Stimulated activated CD4-positive, alpha-beta T cell treated with anti-CD3 and anti-CD28 coated beads, Interleukin-4, amount 100 ng/mL, for 1 hour (primary cell): ENCODE results near the gene GBX1.

Experiments
- DNase-seq: peaks from one replicate; pipeline ENCODE4 v3.0.0-alpha.2; 2020

The GBX1 gene

GRCh38 chr7:151110941-151111645 is 56.4 kb downstream of the GBX1 start:
- DNase-seq: peak; percentile 73

GRCh38 chr7:151110236-151110940 is 57.1 kb downstream of the GBX1 start:
- no peak for DNase-seq

GRCh38 chr7:151109094-151110048 is 58.1 kb downstream of the GBX1 start:
- DNase-seq: no peak

DNA sequence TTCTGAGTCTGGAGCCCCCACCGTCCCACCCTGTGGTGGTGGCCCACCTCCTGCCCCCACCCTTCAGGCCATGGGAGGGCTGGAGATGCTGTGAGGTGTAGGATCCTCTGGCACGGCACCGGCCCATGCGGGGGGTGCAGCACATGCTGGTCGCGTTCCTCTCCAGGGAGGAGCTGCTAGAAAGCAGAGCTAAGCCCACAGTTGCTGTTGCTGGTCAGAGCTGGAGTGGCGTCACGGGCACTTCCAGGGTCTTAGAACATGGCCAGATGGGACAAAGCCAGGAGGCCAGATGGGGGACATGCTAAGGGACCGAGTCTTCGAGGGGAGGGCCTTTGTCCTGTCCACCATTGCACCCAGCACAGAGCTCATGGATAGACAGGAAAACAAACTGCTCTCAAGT is 59.6 kb downstream of the GBX1 start:
- no peak for DNase-seq

DNA sequence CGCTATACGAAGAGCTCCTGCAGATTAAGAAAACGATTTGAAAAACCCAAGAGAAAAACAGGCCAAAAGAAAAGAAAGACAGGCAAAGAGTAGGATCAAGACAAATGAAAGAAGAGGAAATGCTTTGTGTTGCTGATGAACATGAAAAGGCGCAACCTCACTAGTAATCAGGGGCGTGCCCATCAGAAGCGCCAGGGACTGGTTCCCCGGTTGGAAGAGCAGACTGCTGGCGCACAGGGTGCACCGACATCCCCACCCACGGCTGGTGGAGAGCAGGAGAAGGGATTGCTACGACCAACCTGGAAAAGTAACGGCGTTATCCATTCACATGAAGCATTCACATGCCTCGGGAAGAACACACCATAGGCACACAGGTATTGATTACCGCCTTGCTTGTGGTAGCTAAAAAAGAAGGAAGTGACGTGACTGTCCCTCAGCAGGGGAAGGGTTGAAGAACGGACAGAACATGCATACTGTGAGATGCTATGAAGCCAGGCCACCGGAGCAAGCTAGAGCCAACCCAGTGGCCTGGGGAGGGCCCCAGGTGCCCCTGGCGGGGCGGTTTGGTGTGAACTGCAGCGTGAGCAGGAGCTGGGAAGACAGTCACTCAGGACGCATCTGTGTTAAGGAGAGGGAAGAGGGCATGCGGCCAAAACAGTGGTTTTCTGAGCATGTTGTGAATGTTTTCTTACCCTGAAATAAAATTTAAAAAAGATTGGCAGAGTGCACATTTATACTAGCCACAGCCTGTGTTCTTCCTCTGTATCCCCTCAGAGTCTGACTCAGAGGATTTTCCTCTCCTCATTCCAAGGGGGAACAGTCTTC is 62.9 kb downstream of the GBX1 start:
- no peak for DNase-seq

GRCh38 chr7:151103973-151104372 is 63.5 kb downstream of the GBX1 start:
- no peak for DNase-seq

GRCh38 chr7:151102991-151103390 is 64.5 kb downstream of the GBX1 start:
- DNase-seq: no peak

GRCh38 chr7:151101621-151102396 is 65.7 kb downstream of the GBX1 start:
- no peak for DNase-seq

- DNase-seq: no peak
Observed at GRCh38 chr7:151100921-151101320, 66.6 kb downstream of the GBX1 start.

- no peak for DNase-seq
Observed at GRCh38 chr7:151099486-151100211, 67.8 kb downstream of the GBX1 start.
